Measurements from ENCODE around the gene SLC3A2.

The SLC3A2 gene

DNA sequence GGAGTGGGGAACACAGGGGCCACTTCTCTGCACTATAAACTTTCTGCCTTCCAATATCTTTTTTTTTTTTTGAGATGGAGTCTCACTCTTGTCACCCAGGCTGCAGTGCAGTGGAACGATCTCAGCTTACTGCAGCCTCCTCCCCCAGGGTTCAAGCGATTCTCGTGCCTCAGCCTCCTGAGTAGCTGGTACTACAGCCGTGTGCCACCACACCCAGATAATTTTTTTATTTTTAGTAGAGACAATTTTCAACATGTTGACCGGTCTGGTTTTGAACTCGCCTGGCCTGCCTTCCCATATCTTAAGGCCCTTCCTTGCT, 1.7 kb downstream of the SLC3A2 start:
- DNase-seq: no peak

DNA sequence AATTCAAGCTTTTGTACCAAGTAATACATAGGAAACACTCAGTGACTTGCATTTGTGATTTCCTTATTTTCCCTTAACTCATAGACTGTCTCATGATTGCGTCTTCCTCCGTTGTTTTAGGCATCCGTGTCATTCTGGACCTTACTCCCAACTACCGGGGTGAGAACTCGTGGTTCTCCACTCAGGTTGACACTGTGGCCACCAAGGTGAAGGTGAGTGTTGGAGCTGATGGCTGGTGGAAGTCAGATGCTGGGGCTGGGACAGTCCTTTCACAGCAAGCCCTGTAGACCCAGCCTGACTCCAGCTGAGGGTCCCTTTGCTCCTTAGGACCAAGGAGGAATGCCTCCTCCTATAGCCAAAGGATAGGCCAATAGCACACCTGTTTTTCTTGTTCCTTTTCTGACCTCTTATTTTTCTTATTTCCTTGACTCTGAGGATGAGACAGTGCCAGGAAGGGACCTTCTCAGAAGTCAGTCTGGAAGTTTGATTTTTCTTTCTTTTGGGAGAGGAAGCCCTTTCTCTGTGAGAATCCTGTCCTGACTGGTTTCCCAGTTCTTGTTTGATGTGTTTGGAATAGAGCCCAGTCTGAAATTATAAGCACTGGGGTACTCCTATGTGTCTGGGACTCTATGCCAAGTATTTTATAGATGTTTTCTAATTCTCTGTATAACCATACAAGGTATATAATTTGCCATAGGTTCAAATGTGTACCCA, 2.2 kb downstream of the SLC3A2 start:
- no peak for DNase-seq

DNA sequence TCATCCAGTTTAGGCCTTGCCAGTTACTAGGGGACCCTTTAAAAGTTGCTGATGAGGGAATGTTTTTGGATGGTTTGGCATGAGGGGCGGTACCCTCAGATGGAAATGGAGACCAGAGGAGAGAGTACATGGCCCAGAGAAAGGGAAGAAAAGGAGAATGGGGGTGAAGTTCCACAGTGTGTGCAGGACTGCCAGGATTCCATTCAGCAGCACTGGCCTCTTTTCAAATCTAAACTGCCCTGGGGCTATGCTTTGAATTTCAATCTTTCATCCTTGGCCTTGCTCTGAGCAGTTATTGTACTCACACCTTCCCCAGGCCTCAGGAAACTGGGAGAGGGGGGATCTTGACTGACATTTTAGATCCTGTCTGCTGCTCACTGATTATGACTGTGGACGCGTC, 3.0 kb downstream of the SLC3A2 start:
- no peak for DNase-seq

DNA sequence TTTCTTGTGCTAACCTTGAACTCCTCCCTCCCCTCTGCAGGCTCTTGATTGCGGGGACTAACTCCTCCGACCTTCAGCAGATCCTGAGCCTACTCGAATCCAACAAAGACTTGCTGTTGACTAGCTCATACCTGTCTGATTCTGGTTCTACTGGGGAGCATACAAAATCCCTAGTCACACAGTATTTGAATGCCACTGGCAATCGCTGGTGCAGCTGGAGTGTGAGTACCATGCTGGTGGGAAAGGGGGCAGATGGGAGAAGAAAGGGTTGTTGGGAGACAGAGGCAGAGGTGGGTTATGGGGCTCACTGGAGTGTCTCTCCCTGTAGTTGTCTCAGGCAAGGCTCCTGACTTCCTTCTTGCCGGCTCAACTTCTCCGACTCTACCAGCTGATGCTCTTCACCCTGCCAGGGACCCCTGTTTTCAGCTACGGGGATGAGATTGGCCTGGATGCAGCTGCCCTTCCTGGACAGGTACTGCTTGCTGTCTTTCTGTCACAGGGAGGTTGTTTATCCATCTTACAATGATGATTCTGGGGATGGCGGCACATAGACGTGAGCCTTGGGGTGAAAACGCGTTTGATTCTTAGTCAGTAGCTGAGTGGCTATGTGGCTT, 4.5 kb downstream of the SLC3A2 start:
- no peak for DNase-seq

DNA sequence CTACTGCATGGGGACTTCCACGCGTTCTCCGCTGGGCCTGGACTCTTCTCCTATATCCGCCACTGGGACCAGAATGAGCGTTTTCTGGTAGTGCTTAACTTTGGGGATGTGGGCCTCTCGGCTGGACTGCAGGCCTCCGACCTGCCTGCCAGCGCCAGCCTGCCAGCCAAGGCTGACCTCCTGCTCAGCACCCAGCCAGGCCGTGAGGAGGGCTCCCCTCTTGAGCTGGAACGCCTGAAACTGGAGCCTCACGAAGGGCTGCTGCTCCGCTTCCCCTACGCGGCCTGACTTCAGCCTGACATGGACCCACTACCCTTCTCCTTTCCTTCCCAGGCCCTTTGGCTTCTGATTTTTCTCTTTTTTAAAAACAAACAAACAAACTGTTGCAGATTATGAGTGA, 7.7 kb downstream of the SLC3A2 start:
- DNase-seq: no peak

DNA sequence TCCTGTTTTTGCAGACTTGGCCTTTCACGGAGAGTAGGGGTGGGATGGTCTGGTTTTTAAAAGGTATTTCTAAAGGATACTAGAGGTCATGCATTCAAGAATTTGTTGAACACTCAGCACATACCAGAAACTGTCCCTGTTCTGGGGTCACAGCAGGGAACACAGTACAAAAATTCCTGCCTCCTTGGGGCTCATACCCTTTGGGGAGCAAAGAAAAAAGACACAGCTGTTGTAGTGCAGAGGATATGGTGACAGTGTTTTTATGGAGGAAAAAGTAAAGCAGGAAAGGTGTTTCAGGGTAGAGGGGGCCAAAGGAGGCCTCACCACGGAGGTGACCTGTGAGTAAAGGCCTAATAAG, 8.4 kb downstream of the SLC3A2 start:
- DNase-seq: no peak

DNA sequence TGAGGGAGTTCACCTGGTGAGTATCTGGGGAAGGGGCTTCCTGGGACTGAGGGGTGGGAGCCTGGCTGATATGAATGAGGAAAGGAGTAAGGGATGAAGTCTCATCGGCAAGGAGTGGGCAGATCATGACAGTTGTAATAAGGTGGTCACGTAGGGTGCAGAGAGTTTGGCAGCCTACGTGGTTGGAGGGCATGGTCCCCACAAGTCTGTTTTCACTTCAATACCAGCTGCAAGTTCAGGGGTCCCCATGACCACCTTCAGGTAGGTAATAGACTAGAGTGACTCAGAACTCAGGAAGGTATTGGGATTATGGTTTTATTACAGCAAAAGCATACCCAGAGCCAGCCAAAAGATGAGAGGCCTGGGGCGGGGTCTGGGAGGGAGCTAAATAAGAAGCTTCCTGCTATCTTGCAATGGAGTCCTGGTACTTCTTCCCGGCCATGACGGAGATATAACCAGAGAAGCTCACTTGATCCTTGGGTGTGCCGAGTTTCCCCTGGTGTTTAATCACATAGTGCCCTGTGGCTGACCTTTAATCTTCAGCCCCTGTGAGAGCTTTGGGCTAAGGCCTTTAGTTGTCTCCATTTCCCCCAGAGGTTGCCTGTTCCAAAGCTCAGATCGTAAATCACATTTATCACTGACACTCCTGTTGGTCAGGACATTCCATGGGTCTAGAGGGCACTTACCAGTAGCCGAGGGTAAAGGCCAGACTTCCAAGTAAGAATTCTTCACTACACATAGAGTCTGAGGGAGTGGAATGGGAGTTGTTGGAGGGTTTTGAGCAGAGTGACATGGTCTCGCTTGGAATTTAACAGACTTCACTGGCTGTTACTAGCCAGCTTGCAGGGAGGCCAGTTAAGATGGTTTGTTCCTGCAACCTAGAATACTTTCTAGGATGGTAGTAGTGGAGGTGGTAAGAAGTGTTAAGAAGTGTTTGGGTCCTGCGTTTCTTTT, 9.1 kb downstream of the SLC3A2 start:
- DNase-seq: no peak

DNA sequence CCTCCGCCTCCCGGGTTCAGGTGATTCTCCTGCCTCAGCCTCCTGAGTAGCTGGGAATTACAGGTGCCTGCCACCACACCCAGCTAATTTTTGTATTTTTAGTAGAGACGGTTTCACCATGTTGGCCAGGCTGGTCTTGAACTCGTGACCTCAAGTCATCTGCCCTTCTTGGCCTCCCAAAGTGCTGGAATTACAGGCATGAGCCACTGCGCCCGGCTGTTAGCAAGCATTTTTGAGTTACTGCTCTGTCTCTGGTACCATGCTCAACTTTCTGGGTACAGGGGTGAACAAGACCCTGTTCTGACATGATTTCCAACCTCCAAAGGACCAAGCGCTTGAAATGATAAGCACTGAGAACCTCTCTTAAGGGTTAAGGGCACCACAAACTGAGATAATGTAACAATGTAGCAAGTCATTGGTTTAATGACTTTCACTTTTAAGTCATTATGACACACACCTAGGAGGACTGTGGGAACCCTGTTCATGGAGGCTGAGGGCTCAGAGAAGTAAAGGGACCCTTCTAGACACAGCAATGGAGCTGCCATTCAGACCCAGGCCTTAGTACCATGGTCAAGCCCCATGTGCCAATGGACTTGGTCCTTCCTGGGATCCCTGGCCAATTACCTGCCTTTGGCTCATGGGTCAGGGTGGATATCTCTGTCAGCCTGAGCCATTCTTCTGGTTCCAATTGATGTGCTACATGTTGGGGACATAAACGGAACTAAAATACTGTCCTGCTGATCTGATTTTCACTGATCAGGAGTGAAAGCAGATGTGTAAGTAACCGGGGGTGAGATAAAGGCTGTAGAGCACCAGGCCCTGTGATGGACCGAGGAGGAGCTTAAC, 11.6 kb downstream of the SLC3A2 start:
- DNase-seq: no peak

DNA sequence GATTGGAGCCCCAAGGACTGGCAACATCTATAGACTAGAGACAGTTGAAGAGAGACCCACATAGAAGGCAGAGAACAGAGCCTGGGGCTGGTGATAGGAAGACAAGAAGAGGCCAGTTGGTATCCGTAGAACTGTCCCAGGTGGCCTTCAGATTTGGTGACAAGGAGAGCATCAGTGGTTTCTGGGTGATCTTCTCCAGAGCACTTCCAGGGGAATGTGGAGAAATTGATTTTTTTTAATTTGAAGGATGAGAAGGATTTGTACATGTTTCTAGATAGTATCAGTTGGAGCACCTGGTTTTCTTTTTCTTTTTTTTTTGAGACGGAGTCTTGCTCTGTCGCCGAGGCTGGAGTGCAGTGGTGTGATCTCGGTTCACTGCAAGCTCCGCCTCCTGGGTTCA, 14.8 kb downstream of the SLC3A2 start:
- no peak for DNase-seq

DNA sequence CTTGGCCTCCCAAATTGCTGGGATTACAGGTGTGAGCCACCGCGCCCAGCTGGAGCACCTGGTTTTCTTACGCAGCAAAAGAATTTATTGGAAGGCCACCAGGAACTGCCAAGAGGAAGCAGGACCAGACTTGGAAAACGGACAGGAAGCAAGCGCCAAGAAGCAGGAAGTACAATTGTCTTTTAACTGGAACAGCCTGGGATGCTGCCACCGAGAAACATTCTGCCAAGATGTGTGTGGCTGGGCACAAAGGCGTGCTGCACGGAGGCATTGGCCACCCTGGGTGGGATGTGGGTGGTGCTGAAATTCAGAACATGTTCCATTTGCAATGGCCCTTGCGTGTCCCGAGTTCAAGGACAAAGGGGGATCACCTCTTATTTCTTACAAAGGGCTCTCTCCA, 15.4 kb downstream of the SLC3A2 start:
- DNase-seq: no peak

DNA sequence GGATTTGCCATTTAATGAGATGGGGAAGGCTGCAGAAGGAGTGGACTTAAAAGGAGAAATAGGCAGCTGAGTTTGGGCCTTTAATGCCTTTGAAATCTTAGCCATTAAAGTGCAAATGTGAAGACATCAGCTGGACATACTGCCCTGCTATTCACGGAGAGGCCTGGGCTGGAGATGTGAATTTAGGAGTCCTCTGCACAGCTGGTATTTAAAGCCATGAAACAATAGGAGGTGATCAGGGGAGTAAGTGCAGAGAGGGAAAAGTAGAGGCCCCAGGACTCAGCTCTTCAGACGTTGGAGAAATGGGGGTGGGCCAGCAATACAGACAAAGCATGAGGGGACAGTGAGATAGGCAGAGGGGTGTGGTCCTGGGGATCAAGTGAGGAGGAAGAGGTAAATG, 16.6 kb downstream of the SLC3A2 start:
- DNase-seq: no peak

DNA sequence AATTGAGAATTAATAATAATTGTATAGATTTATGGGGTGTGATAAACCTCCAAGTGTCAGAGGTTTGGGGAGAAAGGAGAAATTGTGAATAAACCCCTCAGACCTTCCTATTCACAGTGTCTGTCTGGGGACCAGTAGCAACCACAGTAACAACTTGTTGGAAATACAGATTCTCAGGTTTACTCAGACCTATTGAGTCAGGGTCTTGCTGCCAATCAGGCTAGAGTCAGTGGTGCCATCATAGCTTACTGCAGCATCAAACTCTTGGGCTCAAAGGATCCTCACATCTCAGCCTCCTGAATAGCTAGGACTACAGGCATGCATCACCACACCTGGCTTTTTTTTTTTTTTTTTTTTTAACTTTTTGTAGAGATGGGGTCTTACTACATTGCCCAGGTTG, 17.3 kb downstream of the SLC3A2 start:
- no peak for DNase-seq

DNA sequence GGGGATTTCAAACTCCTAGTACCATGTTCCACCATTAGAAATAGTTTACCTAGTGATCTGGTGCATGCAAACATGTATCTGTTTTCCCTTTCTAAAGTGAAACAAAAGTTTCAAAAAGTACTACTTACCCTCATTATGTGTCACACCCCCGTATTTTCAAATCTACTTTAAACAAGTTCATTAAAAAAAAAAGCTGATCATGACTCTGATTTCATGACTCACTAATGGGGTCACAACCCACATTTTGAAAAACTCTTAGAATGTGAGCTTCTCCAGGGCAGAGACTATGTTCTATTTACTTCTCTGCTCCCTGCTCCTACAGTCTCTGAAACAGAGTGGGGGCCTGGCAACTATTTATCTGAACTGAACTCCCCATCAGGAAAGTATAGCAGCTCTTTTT, 22.2 kb downstream of the SLC3A2 start:
- DNase-seq: no peak

DNA sequence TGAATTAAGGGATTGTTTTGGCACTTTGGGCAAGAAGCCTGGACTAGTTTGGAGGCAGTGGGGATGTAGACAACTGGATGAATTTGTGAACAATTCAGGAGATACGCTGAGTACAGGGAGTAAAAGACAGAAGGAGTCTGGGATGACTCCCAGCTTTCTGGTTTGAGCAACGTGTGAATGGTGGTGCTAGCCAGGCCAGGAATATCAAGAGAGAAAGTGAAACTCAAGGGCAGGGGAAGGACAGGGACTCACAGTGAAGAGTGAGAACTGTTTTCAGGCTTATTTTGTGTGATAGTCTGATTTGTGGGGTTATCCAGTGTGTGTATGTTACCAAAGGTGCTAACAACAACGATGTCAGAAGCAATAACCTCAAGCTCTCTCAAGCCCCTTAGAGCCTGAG, 24.6 kb downstream of the SLC3A2 start:
- no peak for DNase-seq

DNA sequence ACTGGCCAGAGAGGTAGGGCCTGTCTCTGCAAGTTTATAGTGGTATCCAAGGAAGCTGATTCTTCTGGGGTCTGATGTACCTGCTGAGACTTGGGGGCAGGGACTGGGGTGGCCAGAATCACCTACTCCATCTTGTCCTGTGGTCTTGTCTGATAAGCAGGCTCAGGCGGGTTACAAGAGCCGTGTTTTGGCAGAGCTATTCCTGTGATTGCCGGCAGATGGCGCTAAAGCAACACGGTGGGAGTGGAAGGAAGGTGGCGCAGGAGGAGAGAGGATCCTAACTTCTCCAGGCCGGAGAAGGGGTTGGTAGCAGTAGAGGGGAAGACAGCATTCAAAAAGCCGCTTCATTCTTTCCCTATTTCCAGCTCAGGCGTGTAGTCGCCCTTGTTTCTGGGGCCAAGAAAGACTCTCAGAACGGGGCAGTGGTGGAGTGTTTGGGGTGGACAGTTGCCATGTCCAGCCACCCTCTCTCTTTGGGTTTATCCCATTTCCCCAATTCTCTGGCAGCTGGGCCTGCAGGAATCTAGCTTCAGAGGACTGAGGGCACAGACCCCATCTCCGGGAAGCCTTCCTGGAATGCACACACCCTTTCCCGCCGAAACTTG, 25.3 kb downstream of the SLC3A2 start:
- DNase-seq: no peak

DNA sequence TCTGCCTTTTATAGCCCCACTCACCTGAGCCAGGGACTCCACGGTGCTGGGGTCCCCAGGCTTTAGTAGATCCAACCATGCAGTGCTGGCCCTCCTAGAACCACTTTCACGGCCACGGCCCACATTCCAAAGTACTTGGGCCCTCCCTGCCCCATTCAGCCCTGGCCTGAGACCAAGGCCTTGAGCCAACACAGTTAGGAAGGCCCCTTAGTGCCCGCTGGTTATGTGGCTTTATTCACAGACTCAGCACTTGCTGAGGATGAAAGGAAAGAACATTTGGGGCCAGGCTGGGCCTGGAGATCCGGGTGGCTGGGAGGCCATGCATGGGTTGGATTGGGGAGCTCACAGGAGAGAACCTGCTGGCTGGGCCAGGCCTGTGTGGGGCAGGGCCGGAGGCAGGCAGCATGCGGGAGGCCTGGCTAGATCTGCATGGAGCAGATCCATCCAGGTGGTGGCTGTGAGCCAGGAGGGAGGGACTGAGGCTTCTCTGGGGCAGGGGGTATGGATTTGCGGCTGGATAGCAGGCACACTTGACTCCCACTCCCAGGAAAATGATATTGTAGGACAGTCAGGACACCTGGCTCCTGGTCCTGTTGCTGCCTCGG, 27.9 kb downstream of the SLC3A2 start:
- no peak for DNase-seq

DNA sequence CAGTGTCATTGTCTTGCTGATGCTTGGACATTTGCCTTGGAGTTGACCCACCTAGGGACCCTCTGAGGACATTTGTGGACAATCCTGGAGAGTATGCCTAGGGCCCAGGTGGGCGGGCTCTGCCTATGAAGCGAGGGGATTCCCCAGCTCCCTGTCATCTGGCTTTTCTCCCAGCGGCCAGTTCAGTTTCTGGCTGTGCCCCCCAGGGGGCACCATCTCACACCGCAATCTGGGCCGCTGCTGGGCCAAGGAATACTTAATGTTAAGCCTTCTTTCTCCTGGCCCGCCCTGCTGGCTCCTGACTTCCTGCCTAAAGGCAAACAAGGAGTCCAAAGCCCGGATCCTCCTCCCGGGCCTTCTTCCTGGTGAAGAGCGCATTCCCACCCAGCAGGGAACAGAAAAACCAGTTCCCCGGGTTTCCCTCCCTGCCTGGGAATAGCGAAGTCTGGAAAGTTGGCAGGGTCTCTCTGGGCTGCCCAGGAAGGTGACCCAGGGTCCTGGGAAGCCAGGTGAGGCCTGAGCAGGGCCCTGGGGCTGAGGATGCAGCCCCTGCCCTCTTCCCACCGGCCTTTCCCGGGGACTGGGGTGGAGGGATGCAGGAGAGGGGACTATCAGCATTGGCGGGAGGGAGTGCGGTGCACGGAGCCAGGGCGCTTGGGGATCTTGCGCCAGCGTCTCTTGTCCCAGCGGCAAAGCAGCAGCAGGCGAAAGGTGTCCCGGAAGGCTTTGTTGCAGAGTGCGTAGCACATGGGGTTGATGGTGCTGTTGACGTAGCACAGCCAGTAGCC, 28.6 kb downstream of the SLC3A2 start:
- no peak for DNase-seq

DNA sequence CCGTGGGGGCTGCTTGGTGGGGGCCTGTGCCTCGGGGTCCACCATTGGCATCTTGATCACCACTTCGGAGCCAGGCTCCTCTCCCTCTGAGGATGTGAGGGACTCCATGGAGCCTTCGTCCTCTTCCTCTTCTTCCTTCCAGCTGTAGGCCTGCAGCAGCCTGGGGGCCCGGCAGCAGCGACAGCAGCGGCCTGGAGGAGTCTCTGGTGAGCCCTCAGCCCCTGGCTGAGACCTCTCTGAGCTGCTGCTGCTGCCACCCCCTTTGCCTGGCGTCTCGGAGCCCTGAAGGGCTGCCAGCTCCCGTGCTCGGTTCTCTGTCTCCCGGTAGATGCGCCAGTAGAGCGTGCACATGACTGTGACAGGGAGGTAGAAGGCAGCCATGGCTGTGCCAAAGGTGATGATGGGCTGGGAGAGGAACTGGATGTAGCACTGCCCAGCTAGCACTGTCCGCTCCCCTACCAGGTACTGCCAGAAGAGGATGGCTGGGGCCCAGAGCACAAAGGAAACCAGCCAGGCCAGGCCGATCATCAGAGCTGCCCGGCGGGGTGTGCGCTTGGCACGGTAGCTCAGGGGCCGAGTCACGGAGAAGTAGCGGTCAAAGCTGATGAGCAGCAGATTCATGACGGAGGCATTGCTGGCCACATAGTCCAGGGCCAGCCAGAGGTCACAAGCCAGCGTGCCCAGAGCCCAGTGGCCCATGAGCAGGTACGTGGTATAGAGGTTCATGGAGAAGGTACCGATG, 29.6 kb downstream of the SLC3A2 start:
- DNase-seq: no peak

DNA sequence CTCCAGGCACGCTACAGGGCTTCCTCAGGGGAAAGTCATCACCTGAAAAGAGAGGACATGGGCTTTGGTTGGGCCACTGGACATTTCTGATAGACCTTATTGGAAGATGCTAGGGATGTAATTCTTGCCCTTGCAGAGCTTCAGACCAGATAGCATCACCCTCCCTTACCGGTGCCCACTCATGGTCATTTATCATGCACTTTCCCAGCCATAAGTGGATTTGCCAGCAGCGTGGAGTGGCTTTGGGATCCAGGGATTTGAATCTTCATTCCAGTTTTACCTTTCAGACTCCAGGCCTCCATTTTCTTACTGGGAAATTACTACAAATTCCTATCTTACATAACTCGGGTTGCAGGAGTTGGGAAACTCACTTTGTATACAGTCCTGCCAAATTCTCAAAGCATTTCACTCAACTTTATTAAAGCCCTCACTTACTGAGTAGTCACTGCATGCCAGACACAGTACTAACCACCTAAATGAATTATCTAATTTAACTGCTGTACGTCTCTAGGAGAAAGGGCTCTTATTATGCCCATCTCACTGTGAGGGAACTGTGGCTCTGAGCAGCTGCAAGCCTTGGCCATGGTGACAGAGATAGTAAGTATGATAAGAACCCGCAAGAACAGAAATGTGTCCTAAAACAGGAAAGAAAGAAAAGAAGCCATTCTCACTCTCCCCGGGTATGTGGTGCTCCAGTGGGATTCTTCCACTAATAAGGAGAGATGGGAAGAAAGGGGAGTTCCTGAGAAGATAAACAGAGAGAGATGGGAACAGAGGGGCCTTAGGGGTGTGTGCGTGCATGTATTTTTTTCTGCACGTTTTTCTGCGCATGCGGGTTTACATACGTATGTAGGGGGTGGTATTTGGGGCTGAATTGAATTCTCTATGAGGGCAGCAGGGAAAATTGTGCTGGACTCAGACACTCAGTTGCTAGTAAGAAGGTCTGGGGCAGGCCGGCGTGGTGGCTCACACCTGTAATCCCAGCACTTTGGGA, 30.7 kb downstream of the SLC3A2 start:
- no peak for DNase-seq
